DOHH2 (cell line): Measurements from ENCODE around the gene CFAP221.

Experiments used
- CTCF ChIP-seq: fragments of 200-600 bp; sonication (generic); IDR thresholded peaks from one replicate; pipeline ENCODE4 v1.5.1; 2014; ENCODE audit warnings: antibody characterized with exemption, mild to moderate bottlenecking, low read depth, low read length; ENCODE audit not compliant: poor library complexity, severe bottlenecking
- EZH2phosphoT487 ChIP-seq: fragments of 200-600 bp; sonication (generic); IDR thresholded peaks from 2 replicates; pipeline ENCODE4 v1.6.1; 2017; ENCODE audit warnings: borderline replicate concordance, mild to moderate bottlenecking, antibody characterized with exemption, low read length, moderate library complexity, mixed read lengths

- TF ChIP-seq CTCF (peak; percentile 81), EZH2phosphoT487 (no peak)
Observed at GRCh38 chr2:119659601-119660342, 115.5 kb downstream of the CFAP221 start.
